RPMI8226 (cell line): Measurements from ENCODE around the gene TMPRSS11B.
"Not testable (repeated sequence)": the region's sequence is repeated elsewhere in the genome, so short reads cannot be mapped to it uniquely, and the experiment has no call there.

ENCODE experiments used
- DNase-seq: peaks from one replicate; pipeline ENCODE4 v3.0.0-alpha.2; 2015

TMPRSS11B gene

GRCh38 chr4:68216501-68216900 lies 29.0 kb downstream of the TMPRSS11B start:
- no peak for DNase-seq

GRCh38 chr4:68209003-68209402 lies 36.5 kb downstream of the TMPRSS11B start:
- no peak for DNase-seq

- DNase-seq, result not testable (repeated sequence)
Observed at GRCh38 chr4:68194305-68194704, 51.2 kb downstream of the TMPRSS11B start.

- DNase-seq, result no peak
Observed at GRCh38 chr4:68193194-68193593, 52.3 kb downstream of the TMPRSS11B start.

GRCh38 chr4:68187145-68187544 lies 58.3 kb downstream of the TMPRSS11B start:
- no peak for DNase-seq

GRCh38 chr4:68184923-68185322 lies 60.6 kb downstream of the TMPRSS11B start:
- DNase-seq, result no peak

- DNase-seq, result no peak
Observed at GRCh38 chr4:68183417-68183816, 62.1 kb downstream of the TMPRSS11B start.

GRCh38 chr4:68182382-68182820 lies 63.1 kb downstream of the TMPRSS11B start:
- DNase-seq, result no peak

- no peak for DNase-seq
Observed at GRCh38 chr4:68180849-68181526, 64.5 kb downstream of the TMPRSS11B start.

GRCh38 chr4:68176904-68177303 lies 68.6 kb downstream of the TMPRSS11B start:
- DNase-seq, result no peak
